CD14-positive monocyte (primary cell): ENCODE measurements around the gene VIPR1. TPM values are rescaled to one million over a fixed set of nuclear protein-coding genes. Genes with fewer than 3 reads are reported as not detected.
A peak's percentile ranks its signal among the peaks of the same experiment; 100 is the strongest.

Experiments used
- DNase-seq, 3 donors: peaks; one replicate each; pipeline ENCODE4 v3.0.0-alpha.2; 2011 to 2022
- H2AFZ ChIP-seq: 2 replicates; pipeline ENCODE4 v1.6.0; 2012; ENCODE audit warnings: mild to moderate bottlenecking, low read depth, low read length, inconsistent platforms; ENCODE audit not compliant: insufficient read depth, poor library complexity, severe bottlenecking
- H3K27ac ChIP-seq, 2 donors: 1 replicate in 1 of 2; 2 replicates in 1 of 2; pipeline ENCODE4 v1.5.1; 2012 to 2013; ENCODE audit warnings: low read length in 2 of 2, control low read depth in 1 of 2, inconsistent platforms in 1 of 2, low read depth in 1 of 2, mild to moderate bottlenecking in 1 of 2
- H3K27me3 ChIP-seq, 2 donors: one replicate each; pipeline versions ENCODE4 v1.6.0 to v1.6.1; 2011 to 2013; ENCODE audit warnings: low read length in 2 of 2; ENCODE audit not compliant: control insufficient read depth in 2 of 2, insufficient read depth in 2 of 2
- H3K36me3 ChIP-seq, 2 donors: replicated peaks in 1 of 2; 1 replicate in 1 of 2; 2 replicates in 1 of 2; pipeline versions ENCODE4 v1.5.1 to v1.6.1; 2012 to 2013; ENCODE audit warnings: low read length in 2 of 2, control low read depth in 1 of 2, inconsistent platforms in 1 of 2, mild to moderate bottlenecking in 1 of 2; ENCODE audit not compliant: insufficient read depth in 2 of 2, control insufficient read depth in 1 of 2
- H3K4me1 ChIP-seq, 2 donors: 1 replicate in 1 of 2; 2 replicates in 1 of 2; pipeline versions ENCODE4 v1.5.1 to v1.6.1; 2012 to 2013; ENCODE audit warnings: low read length in 2 of 2, control low read depth in 1 of 2, inconsistent platforms in 1 of 2, mild to moderate bottlenecking in 1 of 2, moderate library complexity in 1 of 2; ENCODE audit not compliant: insufficient read depth in 2 of 2, control insufficient read depth in 1 of 2
- H3K4me2 ChIP-seq: replicated peaks from 2 replicates; pipeline ENCODE3; 2012; ENCODE audit warnings: low read length, moderate library complexity, mild to moderate bottlenecking; ENCODE audit not compliant: poor library complexity, severe bottlenecking; ENCODE audit errors: extremely low read depth
- H3K4me3 ChIP-seq, 3 experiments: fragments of 200-600 bp in 1 of 3; sonication (generic) in 1 of 3; replicated peaks in 1 of 3; 1 replicate in 2 of 3; 2 replicates in 1 of 3; pipeline ENCODE4 v1.5.1; 2011 to 2013; ENCODE audit warnings: low read length in 3 of 3, mild to moderate bottlenecking in 3 of 3, control low read depth in 2 of 3, low read depth in 2 of 3, inconsistent platforms in 1 of 3, moderate library complexity in 1 of 3
- H3K79me2 ChIP-seq: 2 replicates; pipeline ENCODE4 v1.6.0; 2012; ENCODE audit warnings: mild to moderate bottlenecking, control low read depth, inconsistent platforms, low read length, moderate library complexity; ENCODE audit not compliant: insufficient read depth
- H3K9ac ChIP-seq: 2 replicates; pipeline ENCODE4 v1.6.0; 2017; ENCODE audit warnings: low read length, mild to moderate bottlenecking; ENCODE audit not compliant: insufficient read depth, poor library complexity, severe bottlenecking
- H3K9me3 ChIP-seq, 2 donors: replicated peaks in 1 of 2; 1 replicate in 1 of 2; 2 replicates in 1 of 2; pipeline versions ENCODE4 v1.5.1 to v1.6.1; 2012 to 2013; ENCODE audit warnings: low read length in 2 of 2, control low read depth in 1 of 2; ENCODE audit not compliant: control insufficient read depth in 1 of 2, insufficient read depth in 1 of 2
- H4K20me1 ChIP-seq: 2 replicates; pipeline ENCODE4 v1.6.0; 2012; ENCODE audit warnings: mild to moderate bottlenecking, low read length, control low read depth, moderate library complexity; ENCODE audit not compliant: insufficient read depth
- H3K27ac Mint-ChIP-seq, 7 donors: one replicate each; pipeline ENCODE4 v1.8.0; 2020; ENCODE audit warnings: mild to moderate bottlenecking in 7 of 7, mixed read lengths in 7 of 7, moderate library complexity in 6 of 7, inconsistent platforms in 2 of 7
- H3K27me3 Mint-ChIP-seq, 3 donors: one replicate each; pipeline ENCODE4 v1.8.0; 2021 to 2022; ENCODE audit warnings: low read depth in 3 of 3, mild to moderate bottlenecking in 3 of 3, mixed read lengths in 3 of 3, moderate library complexity in 3 of 3, inconsistent platforms in 1 of 3
- H3K36me3 Mint-ChIP-seq, 2 donors: one replicate each; pipeline ENCODE4 v1.8.0; 2020; ENCODE audit warnings: mixed read lengths in 2 of 2, inconsistent platforms in 1 of 2, mild to moderate bottlenecking in 1 of 2
- H3K4me1 Mint-ChIP-seq: one replicate; pipeline ENCODE4 v1.8.0; 2020; ENCODE audit warnings: mild to moderate bottlenecking, mixed read lengths
- H3K4me3 Mint-ChIP-seq, 2 donors: one replicate each; pipeline ENCODE4 v1.8.0; 2020; ENCODE audit warnings: mild to moderate bottlenecking in 2 of 2, mixed read lengths in 2 of 2, moderate library complexity in 1 of 2
- H3K9me3 Mint-ChIP-seq, 7 donors: one replicate each; pipeline ENCODE4 v1.8.0; 2020 to 2022; ENCODE audit warnings: mixed read lengths in 7 of 7, mild to moderate bottlenecking in 6 of 7, moderate library complexity in 6 of 7, inconsistent platforms in 2 of 7
- WGBS: methylation state at CpG from one replicate; pipeline ENCODE4 v1.1.5; 2013; ENCODE audit warnings: missing lambda C conversion rate; ENCODE audit not compliant: insufficient coverage; 5-methylcytosine and 5-hydroxymethylcytosine counted together
- intact Hi-C, 2 donors: fragments of 100-400 bp; cut with micrococcal nuclease; formaldehyde crosslinking; loops; one replicate each; pipeline versions ENCODE4 v1.15.0 to v1.15.1; 2023
- polyA plus RNA-seq, 3 donors: library from polyadenylated mRNA; depleted of rRNA in 1 of 3; unstranded in 2 of 3; stranded (reverse) in 1 of 3; fragments of 300-500 nt in 2 of 3; fragments of >200 nt in 1 of 3; fragmentation: Illumina TruSeq in 2 of 3; gene quantifications; 1 replicate in 2 of 3; 2 replicates in 1 of 3; pipeline ENCODE4 v1.2.3, GENCODE V29; 2012 to 2021
- TF ChIP-seq, protein P1 (sequence below): fragments of 200-600 bp; IDR thresholded peaks from one replicate; pipeline ENCODE4 v1.8.0; 2022; ENCODE audit warnings: antibody characterized with exemption, mild to moderate bottlenecking

The VIPR1 gene
- polyA plus RNA-seq, 3 donors: 15.5 to 80.9 (median 16.0) TPM

DNA sequence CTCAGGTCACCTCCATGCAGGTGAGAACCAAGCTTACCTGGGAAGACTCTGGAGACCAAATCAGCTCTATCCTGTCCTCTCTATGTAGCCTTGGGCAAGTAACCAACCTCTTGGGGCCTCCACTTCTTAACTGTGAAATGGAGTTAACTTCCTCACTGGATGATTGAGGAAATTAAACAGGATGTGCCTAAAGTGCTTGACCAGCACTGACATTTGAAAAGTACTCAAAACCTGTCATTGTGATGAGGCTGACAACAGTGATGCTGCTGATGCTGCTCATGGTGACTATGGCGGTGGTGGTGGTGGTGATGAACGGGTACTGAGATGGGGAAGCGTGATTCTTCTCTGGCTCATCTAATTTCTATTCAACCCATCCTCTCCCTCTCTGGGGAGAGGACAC is 22.3 kb downstream of the VIPR1 start:
- no peaks in the 10 kb centered on the region for H3K9me3 ChIP-seq
- TF ChIP-seq, protein P1, sequence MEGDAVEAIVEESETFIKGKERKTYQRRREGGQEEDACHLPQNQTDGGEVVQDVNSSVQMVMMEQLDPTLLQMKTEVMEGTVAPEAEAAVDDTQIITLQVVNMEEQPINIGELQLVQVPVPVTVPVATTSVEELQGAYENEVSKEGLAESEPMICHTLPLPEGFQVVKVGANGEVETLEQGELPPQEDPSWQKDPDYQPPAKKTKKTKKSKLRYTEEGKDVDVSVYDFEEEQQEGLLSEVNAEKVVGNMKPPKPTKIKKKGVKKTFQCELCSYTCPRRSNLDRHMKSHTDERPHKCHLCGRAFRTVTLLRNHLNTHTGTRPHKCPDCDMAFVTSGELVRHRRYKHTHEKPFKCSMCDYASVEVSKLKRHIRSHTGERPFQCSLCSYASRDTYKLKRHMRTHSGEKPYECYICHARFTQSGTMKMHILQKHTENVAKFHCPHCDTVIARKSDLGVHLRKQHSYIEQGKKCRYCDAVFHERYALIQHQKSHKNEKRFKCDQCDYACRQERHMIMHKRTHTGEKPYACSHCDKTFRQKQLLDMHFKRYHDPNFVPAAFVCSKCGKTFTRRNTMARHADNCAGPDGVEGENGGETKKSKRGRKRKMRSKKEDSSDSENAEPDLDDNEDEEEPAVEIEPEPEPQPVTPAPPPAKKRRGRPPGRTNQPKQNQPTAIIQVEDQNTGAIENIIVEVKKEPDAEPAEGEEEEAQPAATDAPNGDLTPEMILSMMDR: no peak
- no peaks in the 10 kb centered on the region for H4K20me1 ChIP-seq
- DNase-seq: peak in 2 of 3 donors; percentile 33 to 50
- Mint-ChIP-seq H3K27me3 (peaks cover 0 to 1% (median 1%) of the 10 kb centered on the region in 3 donors), H3K36me3 (peaks cover 35 to 65% of the 10 kb centered on the region in 2 donors), H3K27ac (peak overlapping the region; percentile 74 to 93 (median 86)), H3K9me3 (peaks cover 0 to 2% (median 0%) of the 10 kb centered on the region in 7 donors), H3K4me1 (peaks cover 89% of the 10 kb centered on the region), H3K4me3 (peak overlapping the region; percentile 48 to 71)
- intact Hi-C loops: no loop called here
- H3K36me3 ChIP-seq: peaks cover 16 to 35% of the 10 kb centered on the region in 2 donors
- H3K4me3 ChIP-seq: peak overlapping the region in 2 of 3 experiments; percentile 9 to 51
- H3K4me1 ChIP-seq: peaks cover 82 to 89% of the 10 kb centered on the region in 2 donors
- peak overlapping the region; percentile 43 for H3K4me2 ChIP-seq
- H3K27ac ChIP-seq: peak overlapping the region; percentile 56 to 76
- peak overlapping the region; percentile 11 for H2AFZ ChIP-seq
- WGBS: no CpG with 5 or more reads among the region's 3 CpGs
- no peaks in the 10 kb centered on the region for H3K79me2 ChIP-seq
- H3K27me3 ChIP-seq: no peaks in the 10 kb centered on the region
- H3K9ac ChIP-seq: no peak overlapping the region

- peak overlapping the region; percentile 43 for H3K4me2 ChIP-seq
- TF ChIP-seq, protein P1: no peak
- no peaks in the 10 kb centered on the region for H3K9me3 ChIP-seq
- Mint-ChIP-seq H3K27ac (peak overlapping the region; percentile 74 to 93 (median 81)), H3K9me3 (peaks cover 0 to 5% (median 0%) of the 10 kb centered on the region in 7 donors), H3K4me3 (peak overlapping the region in 1 of 2 donors; percentile 71), H3K36me3 (peaks cover 32 to 60% of the 10 kb centered on the region in 2 donors), H3K4me1 (peaks cover 89% of the 10 kb centered on the region), H3K27me3 (peaks cover 0 to 1% (median 1%) of the 10 kb centered on the region in 3 donors)
- H3K27ac ChIP-seq: peak overlapping the region; percentile 36 to 76
- no peak overlapping the region for H2AFZ ChIP-seq
- H3K27me3 ChIP-seq: no peaks in the 10 kb centered on the region
- intact Hi-C loops: no loop called here
- H3K4me3 ChIP-seq: peak overlapping the region in 1 of 3 experiments; percentile 51
- no peak for DNase-seq
- H3K79me2 ChIP-seq: no peaks in the 10 kb centered on the region
- peak overlapping the region; percentile 37 for H3K9ac ChIP-seq
- H3K36me3 ChIP-seq: peaks cover 12 to 30% of the 10 kb centered on the region in 2 donors
- peaks cover 83 to 89% of the 10 kb centered on the region in 2 donors for H3K4me1 ChIP-seq
- WGBS: 100% methylated on average over 4 of the region's 4 CpGs
- H4K20me1 ChIP-seq: no peaks in the 10 kb centered on the region
Measured at GRCh38 chr3:42525212-42525611, 22.8 kb downstream of the VIPR1 start.
